ENCODE results near the gene TH. TPM values are rescaled to one million over a fixed set of nuclear protein-coding genes. Genes with fewer than 3 reads are reported as not detected.

TH gene
- polyA plus RNA-seq, 2 of the 4 experiments (the other 2 are of a cell fraction), result not detected

GRCh38 chr11:2216400-2217064, 44.9 kb upstream of the TH start:
- ChIA-PET POLR2A (no interaction called here), CTCF (interaction anchor here (0.6 kb wide), 1 partner anchor 73 kb away, joined by 4 read pairs; no protein-coding TSS in a partner anchor)

More at GRCh38 chr11:2216400-2217064, 44.9 kb upstream of the TH start:
- H3K4me1 ChIP-seq, result peaks cover 15% of the 10 kb centered on the region
- H3K27ac ChIP-seq, result no peak overlapping the region
- DNase-seq (ENCODE audit: low read depth in 1 of 2, low spot score in 1 of 2), result no peak
- TF ChIP-seq JUNB (IDR thresholded peaks at IDR 0.05) (no peak), RCOR1 (IDR thresholded peaks at IDR 0.05; ENCODE audit: low read depth, low read length) (no peak), CTCF (IDR thresholded peaks at IDR 0.05) (no peak), ATOH8 (CRISPR knock-in tag; IDR thresholded peaks at IDR 0.05; ENCODE audit: low read depth) (no peak), FOSB (CRISPR knock-in tag; IDR thresholded peaks at IDR 0.05) (no peak), ZSCAN20 (CRISPR knock-in tag; IDR thresholded peaks at IDR 0.05) (no peak), RARB (CRISPR knock-in tag; IDR thresholded peaks at IDR 0.05) (no peak), EHF (CRISPR knock-in tag; IDR thresholded peaks at IDR 0.05) (no peak), BCL3 (IDR thresholded peaks at IDR 0.05) (no peak), HMGXB4 (CRISPR knock-in tag; IDR thresholded peaks at IDR 0.05; ENCODE audit: borderline replicate concordance) (no peak), SMC3 (IDR thresholded peaks at IDR 0.05) (no peak), POLR2A (IDR thresholded peaks at IDR 0.05; ENCODE audit: low read length) (no peak), ESRRA (IDR thresholded peaks at IDR 0.05; ENCODE audit: borderline replicate concordance, low read length) (no peak), CEBPB (IDR thresholded peaks at IDR 0.05) (no peak), TP53 (CRISPR knock-in tag; IDR thresholded peaks at IDR 0.05) (no peak), ELK1 (IDR thresholded peaks at IDR 0.05; ENCODE audit: low read depth, low read length) (no peak), MAX (IDR thresholded peaks at IDR 0.05) (no peak), KDM1A (IDR thresholded peaks at IDR 0.05; ENCODE audit: low read depth) (no peak), HES2 (IDR thresholded peaks at IDR 0.05) (no peak)
- peaks cover 8% of the 10 kb centered on the region; the same call in 1 of the 3 replicates for H3K9me3 ChIP-seq
- no peak overlapping the region for H3K4me2 ChIP-seq
- 55% methylated on average over 9 of the region's 9 CpGs for WGBS (ENCODE audit: missing lambda C conversion rate)
- ATAC-seq, result no peak
- no peak for FAIRE-seq
- no peak overlapping the region for H3K4me3 ChIP-seq

All from A549 (cell line).